HEK293 (cell line): ENCODE data around the gene LTB4R.

Source experiments
- CTCF ChIA-PET: fragments of 350-600 bp; formaldehyde crosslinking; extraction: SDS; loops from one replicate; lab custom pipeline; 2021; ENCODE audit warnings: antibody characterized with exemption; lab: Yijun Ruan, JAX
- POLR2A ChIA-PET: fragments of 300-600 bp; formaldehyde crosslinking; extraction: SDS; loops from one replicate; lab custom pipeline; 2020; ENCODE audit warnings: antibody characterized with exemption, inconsistent platforms; lab: Yijun Ruan, JAX
- H3K27ac ChIP-seq: fragments of 200-500 bp; sonication (Bioruptor generic); 2 replicates; pipeline ENCODE4 v1.5.1; 2014; ENCODE audit warnings: low read depth, low read length, control low read depth, inconsistent platforms; ENCODE audit errors: extremely low read depth
- H3K36me3 ChIP-seq, 2 experiments: fragments of 200-500 bp in 1 of 2; sonication (Bioruptor generic) in 1 of 2; 1 replicate in 1 of 2; 2 replicates in 1 of 2; pipeline ENCODE4 v1.5.1; 2014 to 2017; ENCODE audit warnings: inconsistent platforms in 2 of 2, low read length in 2 of 2; ENCODE audit not compliant: control insufficient read depth in 2 of 2, insufficient read depth in 1 of 2
- H3K4me1 ChIP-seq: fragments of 200-500 bp; sonication (Bioruptor generic); 2 replicates; pipeline ENCODE4 v1.5.1; 2014; ENCODE audit warnings: mild to moderate bottlenecking, low read length, inconsistent platforms; ENCODE audit not compliant: control insufficient read depth, insufficient read depth
- H3K4me3 ChIP-seq: 2 replicates; pipeline ENCODE4 v1.5.1; 2011; ENCODE audit warnings: low read depth, mild to moderate bottlenecking, control low read depth, low read length, moderate library complexity
- H3K9me3 ChIP-seq: fragments of 200-500 bp; sonication (Bioruptor generic); 2 replicates; pipeline ENCODE4 v1.5.1; 2014; ENCODE audit warnings: low read depth, low read length, inconsistent platforms; ENCODE audit not compliant: control insufficient read depth, insufficient read depth
- EGR2 ChIP-seq: fragments of 450-650 bp; formaldehyde crosslinking; IDR thresholded peaks from 2 replicates; pipeline ENCODE4 v1.5.1; 2016; ENCODE audit warnings: low read depth, missing biosample characterization, missing genetic modification characterization
- GFI1B ChIP-seq: fragments of 450-650 bp; formaldehyde crosslinking; IDR thresholded peaks from 2 replicates; pipeline ENCODE4 v1.5.1; 2016; ENCODE audit warnings: missing biosample characterization, missing genetic modification characterization
- GLI4 ChIP-seq: fragments of 450-650 bp; formaldehyde crosslinking; IDR thresholded peaks from 2 replicates; pipeline ENCODE4 v1.5.1; 2016; ENCODE audit warnings: missing biosample characterization, missing genetic modification characterization
- GLIS2 ChIP-seq: fragments of 450-650 bp; formaldehyde crosslinking; IDR thresholded peaks from 2 replicates; pipeline ENCODE4 v1.5.1; 2016; ENCODE audit warnings: missing biosample characterization, missing genetic modification characterization
- IKZF3 ChIP-seq: fragments of 450-650 bp; IDR thresholded peaks from 2 replicates; pipeline ENCODE4 v1.5.0; 2018; ENCODE audit warnings: missing biosample characterization, mild to moderate bottlenecking, missing genetic modification characterization, moderate library complexity
- KLF1 ChIP-seq: fragments of 450-650 bp; formaldehyde crosslinking; IDR thresholded peaks from 2 replicates; pipeline ENCODE4 v1.5.1; 2016; ENCODE audit warnings: missing biosample characterization, missing genetic modification characterization
- KLF9 ChIP-seq: fragments of 450-650 bp; formaldehyde crosslinking; IDR thresholded peaks from 2 replicates; pipeline ENCODE4 v1.5.1; 2016; ENCODE audit warnings: missing biosample characterization, missing genetic modification characterization, low read depth
- PRDM1 ChIP-seq: fragments of 450-650 bp; formaldehyde crosslinking; IDR thresholded peaks from 2 replicates; pipeline ENCODE4; 2016; ENCODE audit warnings: missing biosample characterization, missing genetic modification characterization
- SP2 ChIP-seq: fragments of 450-650 bp; formaldehyde crosslinking; IDR thresholded peaks from 2 replicates; pipeline ENCODE4 v1.5.1; 2016; ENCODE audit warnings: missing biosample characterization, missing genetic modification characterization
- TCF7L2 ChIP-seq: IDR thresholded peaks from 2 replicates; pipeline ENCODE4 v1.6.1; 2011; ENCODE audit warnings: low read depth, mild to moderate bottlenecking, inconsistent platforms, low read length, moderate library complexity, borderline replicate concordance
- ZBTB8A ChIP-seq: fragments of 450-650 bp; formaldehyde crosslinking; IDR thresholded peaks from 2 replicates; pipeline ENCODE4 v1.5.1; 2016; ENCODE audit warnings: missing biosample characterization, missing genetic modification characterization
- ZIC2 ChIP-seq: fragments of 450-650 bp; formaldehyde crosslinking; IDR thresholded peaks from 2 replicates; pipeline ENCODE4 v1.5.1; 2016; ENCODE audit warnings: missing biosample characterization, missing genetic modification characterization
- ZNF23 ChIP-seq: fragments of 450-650 bp; formaldehyde crosslinking; IDR thresholded peaks from 2 replicates; pipeline ENCODE4 v1.5.1; 2016; ENCODE audit warnings: missing biosample characterization, missing genetic modification characterization, borderline replicate concordance
- ZNF561 ChIP-seq: fragments of 450-650 bp; IDR thresholded peaks from 2 replicates; pipeline ENCODE4 v1.5.1; 2018; ENCODE audit warnings: missing biosample characterization, missing genetic modification characterization, borderline replicate concordance
- ZNF600 ChIP-seq: fragments of 450-650 bp; formaldehyde crosslinking; IDR thresholded peaks from 2 replicates; pipeline ENCODE4 v1.5.1; 2016; ENCODE audit warnings: missing biosample characterization, missing genetic modification characterization
- TF ChIP-seq, protein P1 (sequence below): fragments of 450-650 bp; formaldehyde crosslinking; IDR thresholded peaks from 2 replicates; pipeline ENCODE4 v1.5.1; 2016; ENCODE audit warnings: missing biosample characterization, missing genetic modification characterization
- TF ChIP-seq, protein P2 (sequence below): fragments of 450-650 bp; formaldehyde crosslinking; IDR thresholded peaks from 2 replicates; pipeline ENCODE4 v1.5.1; 2016; ENCODE audit warnings: missing biosample characterization, missing genetic modification characterization
- TF ChIP-seq, protein P3 (sequence below): fragments of 450-650 bp; formaldehyde crosslinking; IDR thresholded peaks from 2 replicates; pipeline ENCODE4 v1.5.1; 2016; ENCODE audit warnings: missing biosample characterization, missing genetic modification characterization
- TF ChIP-seq, protein P4 (sequence below): fragments of 450-650 bp; formaldehyde crosslinking; optimal IDR thresholded peaks from 2 replicates; pipeline ENCODE3; 2016; ENCODE audit warnings: missing biosample characterization, mild to moderate bottlenecking, missing genetic modification characterization
- TF ChIP-seq, protein P5 (sequence below): fragments of 450-650 bp; formaldehyde crosslinking; IDR thresholded peaks from 2 replicates; pipeline ENCODE4 v1.5.1; 2016; ENCODE audit warnings: missing biosample characterization, missing genetic modification characterization

The LTB4R gene

DNA sequence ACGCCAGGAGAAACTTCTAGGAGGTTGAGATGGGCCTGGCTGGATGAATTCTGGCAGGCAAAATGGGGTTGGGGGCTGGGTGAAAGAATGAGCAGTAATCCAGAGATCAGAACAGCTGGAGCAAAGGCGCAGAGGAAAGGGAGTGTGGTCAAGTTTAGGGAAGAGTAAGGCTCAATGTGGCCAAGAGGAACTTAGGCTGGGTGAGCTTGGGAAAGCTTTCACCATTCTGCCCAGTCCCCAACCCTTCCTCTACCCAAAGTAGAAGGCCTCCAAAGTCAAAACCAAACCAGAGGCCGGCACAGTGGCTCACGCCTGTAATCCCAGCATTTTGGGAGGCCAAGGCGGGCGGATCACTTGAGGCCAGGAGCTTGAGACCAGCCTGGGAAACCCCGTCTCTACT is 29.7 kb upstream of the LTB4R start:
- Histone ChIP-seq H3K9me3 (no peaks in the 10 kb centered on the region), H3K4me3 (no peak overlapping the region)
- POLR2A ChIA-PET = interaction anchor here (2.9 kb wide), 1 partner anchor 10 kb away, joined by 14 read pairs; the partner anchor contains the start of gene RABGGTA
- TF ChIP-seq SP2 (tag by site-specific recombination) (no peak), ZNF600 (no peak), KLF9 (tag by site-specific recombination) (no peak), PRDM1 (tag by site-specific recombination) (no peak), ZNF561 (tag by site-specific recombination) (no peak), ZNF23 (tag by site-specific recombination) (no peak), ZBTB8A (tag by site-specific recombination) (no peak), IKZF3 (no peak), KLF1 (tag by site-specific recombination) (no peak), GFI1B (no peak)
- TF ChIP-seq, protein P1, sequence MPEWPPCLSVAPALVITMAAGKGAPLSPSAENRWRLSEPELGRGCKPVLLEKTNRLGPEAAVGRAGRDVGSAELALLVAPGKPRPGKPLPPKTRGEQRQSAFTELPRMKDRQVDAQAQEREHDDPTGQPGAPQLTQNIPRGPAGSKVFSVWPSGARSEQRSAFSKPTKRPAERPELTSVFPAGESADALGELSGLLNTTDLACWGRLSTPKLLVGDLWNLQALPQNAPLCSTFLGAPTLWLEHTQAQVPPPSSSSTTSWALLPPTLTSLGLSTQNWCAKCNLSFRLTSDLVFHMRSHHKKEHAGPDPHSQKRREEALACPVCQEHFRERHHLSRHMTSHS (tag by site-specific recombination) = no peak
- TF ChIP-seq, protein P2, sequence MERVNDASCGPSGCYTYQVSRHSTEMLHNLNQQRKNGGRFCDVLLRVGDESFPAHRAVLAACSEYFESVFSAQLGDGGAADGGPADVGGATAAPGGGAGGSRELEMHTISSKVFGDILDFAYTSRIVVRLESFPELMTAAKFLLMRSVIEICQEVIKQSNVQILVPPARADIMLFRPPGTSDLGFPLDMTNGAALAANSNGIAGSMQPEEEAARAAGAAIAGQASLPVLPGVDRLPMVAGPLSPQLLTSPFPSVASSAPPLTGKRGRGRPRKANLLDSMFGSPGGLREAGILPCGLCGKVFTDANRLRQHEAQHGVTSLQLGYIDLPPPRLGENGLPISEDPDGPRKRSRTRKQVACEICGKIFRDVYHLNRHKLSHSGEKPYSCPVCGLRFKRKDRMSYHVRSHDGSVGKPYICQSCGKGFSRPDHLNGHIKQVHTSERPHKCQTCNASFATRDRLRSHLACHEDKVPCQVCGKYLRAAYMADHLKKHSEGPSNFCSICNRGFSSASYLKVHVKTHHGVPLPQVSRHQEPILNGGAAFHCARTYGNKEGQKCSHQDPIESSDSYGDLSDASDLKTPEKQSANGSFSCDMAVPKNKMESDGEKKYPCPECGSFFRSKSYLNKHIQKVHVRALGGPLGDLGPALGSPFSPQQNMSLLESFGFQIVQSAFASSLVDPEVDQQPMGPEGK (tag by site-specific recombination) = no peak
- TF ChIP-seq, protein P3, sequence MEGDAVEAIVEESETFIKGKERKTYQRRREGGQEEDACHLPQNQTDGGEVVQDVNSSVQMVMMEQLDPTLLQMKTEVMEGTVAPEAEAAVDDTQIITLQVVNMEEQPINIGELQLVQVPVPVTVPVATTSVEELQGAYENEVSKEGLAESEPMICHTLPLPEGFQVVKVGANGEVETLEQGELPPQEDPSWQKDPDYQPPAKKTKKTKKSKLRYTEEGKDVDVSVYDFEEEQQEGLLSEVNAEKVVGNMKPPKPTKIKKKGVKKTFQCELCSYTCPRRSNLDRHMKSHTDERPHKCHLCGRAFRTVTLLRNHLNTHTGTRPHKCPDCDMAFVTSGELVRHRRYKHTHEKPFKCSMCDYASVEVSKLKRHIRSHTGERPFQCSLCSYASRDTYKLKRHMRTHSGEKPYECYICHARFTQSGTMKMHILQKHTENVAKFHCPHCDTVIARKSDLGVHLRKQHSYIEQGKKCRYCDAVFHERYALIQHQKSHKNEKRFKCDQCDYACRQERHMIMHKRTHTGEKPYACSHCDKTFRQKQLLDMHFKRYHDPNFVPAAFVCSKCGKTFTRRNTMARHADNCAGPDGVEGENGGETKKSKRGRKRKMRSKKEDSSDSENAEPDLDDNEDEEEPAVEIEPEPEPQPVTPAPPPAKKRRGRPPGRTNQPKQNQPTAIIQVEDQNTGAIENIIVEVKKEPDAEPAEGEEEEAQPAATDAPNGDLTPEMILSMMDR (tag by site-specific recombination) = no peak
- TF ChIP-seq, protein P4, sequence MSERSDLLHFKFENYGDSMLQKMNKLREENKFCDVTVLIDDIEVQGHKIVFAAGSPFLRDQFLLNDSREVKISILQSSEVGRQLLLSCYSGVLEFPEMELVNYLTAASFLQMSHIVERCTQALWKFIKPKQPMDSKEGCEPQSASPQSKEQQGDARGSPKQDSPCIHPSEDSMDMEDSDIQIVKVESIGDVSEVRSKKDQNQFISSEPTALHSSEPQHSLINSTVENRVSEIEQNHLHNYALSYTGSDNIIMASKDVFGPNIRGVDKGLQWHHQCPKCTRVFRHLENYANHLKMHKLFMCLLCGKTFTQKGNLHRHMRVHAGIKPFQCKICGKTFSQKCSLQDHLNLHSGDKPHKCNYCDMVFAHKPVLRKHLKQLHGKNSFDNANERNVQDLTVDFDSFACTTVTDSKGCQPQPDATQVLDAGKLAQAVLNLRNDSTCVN = no peak
- TF ChIP-seq, all 188 proteins: peak for 0
- no peaks in the 10 kb centered on the region for H3K36me3 ChIP-seq
- CTCF ChIA-PET = interaction anchor here (1.4 to 1.5 kb wide), 2 partner anchors 11 to 16 kb away, joined by 4 read pairs; partner anchors contain the start of gene RABGGTA
- no peak overlapping the region for H3K27ac ChIP-seq
- H3K4me1 ChIP-seq = no peaks in the 10 kb centered on the region

DNA sequence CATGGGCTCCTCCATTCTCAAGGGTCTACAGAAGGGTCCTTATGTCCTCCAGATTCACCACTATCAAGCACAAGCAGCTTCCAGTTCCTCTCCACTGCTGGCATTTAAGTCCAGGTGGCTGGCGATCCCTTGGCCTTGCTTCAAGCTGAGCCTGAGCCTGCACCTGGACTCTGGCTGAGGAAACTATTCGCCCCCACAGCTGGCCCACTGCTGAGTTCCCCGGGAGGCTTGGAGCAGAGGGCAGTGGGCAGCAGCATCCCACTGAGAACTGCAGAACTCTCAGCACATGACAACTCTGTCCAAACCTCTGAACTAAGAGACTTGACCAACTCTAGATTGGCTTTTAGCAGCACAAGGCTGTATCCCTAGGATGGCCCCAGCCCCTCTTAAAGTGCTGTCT is 28.6 kb upstream of the LTB4R start:
- H3K27ac ChIP-seq = no peak overlapping the region
- H3K9me3 ChIP-seq = no peaks in the 10 kb centered on the region
- H3K36me3 ChIP-seq = no peaks in the 10 kb centered on the region
- POLR2A ChIA-PET = interaction anchor here (1.4 to 2.9 kb wide), 4 partner anchors 9 to 40 kb away, joined by 3 to 14 read pairs (median 10); partner anchors contain the start of genes RABGGTA and TINF2
- no peak overlapping the region for H3K4me3 ChIP-seq
- CTCF ChIA-PET = interaction anchor here (1.0 to 2.0 kb wide), 6 partner anchors 10 to 149 kb away, joined by 3 to 7 read pairs (median 4); partner anchors contain the start of genes RABGGTA and TINF2
- TF ChIP-seq GLIS2 (tag by site-specific recombination) (no peak), ZIC2 (peak; percentile 59), EGR2 (0 out of 2 replicates have a peak, but pooled peaks have one; percentile 33), TCF7L2 (no peak), GLI4 (no peak)
- TF ChIP-seq, protein P5, sequence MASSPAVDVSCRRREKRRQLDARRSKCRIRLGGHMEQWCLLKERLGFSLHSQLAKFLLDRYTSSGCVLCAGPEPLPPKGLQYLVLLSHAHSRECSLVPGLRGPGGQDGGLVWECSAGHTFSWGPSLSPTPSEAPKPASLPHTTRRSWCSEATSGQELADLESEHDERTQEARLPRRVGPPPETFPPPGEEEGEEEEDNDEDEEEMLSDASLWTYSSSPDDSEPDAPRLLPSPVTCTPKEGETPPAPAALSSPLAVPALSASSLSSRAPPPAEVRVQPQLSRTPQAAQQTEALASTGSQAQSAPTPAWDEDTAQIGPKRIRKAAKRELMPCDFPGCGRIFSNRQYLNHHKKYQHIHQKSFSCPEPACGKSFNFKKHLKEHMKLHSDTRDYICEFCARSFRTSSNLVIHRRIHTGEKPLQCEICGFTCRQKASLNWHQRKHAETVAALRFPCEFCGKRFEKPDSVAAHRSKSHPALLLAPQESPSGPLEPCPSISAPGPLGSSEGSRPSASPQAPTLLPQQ (tag by site-specific recombination) = 0 out of 2 replicates have a peak, but pooled peaks have one; percentile 20
- TF ChIP-seq, all 188 proteins: peak for 3
- H3K4me1 ChIP-seq = no peaks in the 10 kb centered on the region
